Measurements from ENCODE around the gene CAPN5. TPM values are rescaled to one million over a fixed set of nuclear protein-coding genes. Genes with fewer than 3 reads are reported as not detected.

CAPN5 gene
- total and polyA plus RNA-seq, 2 experiments from 2014 or later, result 10.2 to 32.2 TPM

DNA sequence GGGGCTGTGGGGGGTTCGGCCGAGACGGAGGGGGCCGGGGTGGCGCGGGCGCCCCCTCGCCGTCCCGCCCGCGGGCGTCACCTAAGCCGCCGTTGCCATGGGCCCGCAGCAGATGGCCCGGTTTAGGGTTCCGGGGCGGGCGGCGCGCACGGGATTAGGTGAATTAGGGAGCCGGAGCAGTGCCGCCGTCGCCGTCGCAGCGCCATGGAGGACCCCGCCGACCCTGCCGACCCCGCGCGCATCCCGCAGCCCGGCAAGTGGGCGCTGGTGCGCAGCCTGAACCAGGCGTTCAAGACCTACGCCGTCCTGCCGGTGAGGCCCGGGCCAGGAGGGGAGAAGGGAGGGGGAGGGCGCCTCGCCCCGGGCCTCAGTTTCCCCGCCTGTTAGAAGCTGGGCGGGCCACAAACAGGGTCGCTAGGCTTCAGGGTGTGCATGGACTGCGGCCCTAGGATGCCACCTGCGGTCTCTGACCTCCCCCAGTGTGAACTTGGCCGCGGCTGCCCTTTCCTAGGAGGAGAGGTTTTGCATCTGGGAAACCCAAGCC lies 71.4 kb downstream of the CAPN5 start:
- peaks cover 12% of the 10 kb centered on the region for H3K4me1 Mint-ChIP-seq
- H3K36me3 Mint-ChIP-seq (ENCODE audit: low read depth), result no peaks in the 10 kb centered on the region
- Histone ChIP-seq H3K27me3 (ENCODE audit: insufficient read depth) (no peaks in the 10 kb centered on the region), H4K20me1 (replicated peaks; ENCODE audit: insufficient read depth) (no peaks in the 10 kb centered on the region), H3F3A (replicated peaks; ENCODE audit: low read depth) (no peaks in the 10 kb centered on the region), H3K36me3 (ENCODE audit: insufficient read depth) (no peaks in the 10 kb centered on the region), H3K4me3 (peak overlapping the region; percentile 36; the same call in 1 of the 2 replicates), H3K4me2 (peak overlapping the region; percentile 38; the same call in 1 of the 2 replicates), H3K4me1 (ENCODE audit: insufficient read depth) (peaks cover 3% of the 10 kb centered on the region; the same call in 1 of the 2 replicates), H3K27ac (ENCODE audit: low read depth) (no peak overlapping the region), H2AFZ (peak overlapping the region; percentile 43; the same call in 1 of the 2 replicates), H3K79me2 (replicated peaks; ENCODE audit: insufficient read depth) (no peaks in the 10 kb centered on the region), H3K9me2 (ENCODE audit: insufficient read depth) (no peaks in the 10 kb centered on the region)
- no peak overlapping the region for H3K27ac Mint-ChIP-seq
- no peak for TF ChIP-seq STAT1 (IDR thresholded peaks at IDR 0.05; ENCODE audit: unreplicated experiment)
- H3K4me3 Mint-ChIP-seq, result no peak overlapping the region
- ATAC-seq (peak; percentile 44), DNase-seq (ENCODE audit: low spot score) (peak; percentile 50)
- H3K27me3 Mint-ChIP-seq (ENCODE audit: insufficient read depth, low read depth, poor library complexity), result no peaks in the 10 kb centered on the region
- H3K9me3 Mint-ChIP-seq, result no peaks in the 10 kb centered on the region

DNA sequence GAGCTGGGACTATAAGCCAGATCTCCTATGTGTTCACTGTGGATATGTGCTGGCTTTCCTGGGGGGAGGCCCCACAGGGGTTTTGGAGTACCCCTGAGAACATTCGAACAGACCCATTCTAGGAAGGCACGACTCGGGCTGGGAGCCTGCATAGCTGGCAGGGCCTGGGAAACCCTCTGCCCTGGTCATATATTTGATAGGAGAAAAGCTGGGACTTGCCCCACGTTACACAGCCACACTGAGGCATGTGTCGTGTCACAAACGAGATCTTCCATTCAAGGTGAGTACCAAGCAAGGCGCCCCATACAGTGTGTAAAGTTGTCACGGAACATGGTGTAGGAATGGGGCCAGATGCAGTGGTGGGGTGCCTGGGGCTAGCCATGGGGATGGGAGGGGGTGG lies 72.4 kb downstream of the CAPN5 start:
- no peak overlapping the region for H3K4me2 ChIP-seq
- H3K27me3 Mint-ChIP-seq (ENCODE audit: insufficient read depth, low read depth, poor library complexity), result peaks cover 2% of the 10 kb centered on the region
- H3K4me1 Mint-ChIP-seq, result peaks cover 12% of the 10 kb centered on the region
- H3K27me3 ChIP-seq (ENCODE audit: insufficient read depth), result no peaks in the 10 kb centered on the region
- H3K36me3 ChIP-seq (ENCODE audit: insufficient read depth), result no peaks in the 10 kb centered on the region
- H3K27ac Mint-ChIP-seq, result no peak overlapping the region; the same call in 1 of the 2 replicates
- no peak overlapping the region for H3K4me3 ChIP-seq
- no peaks in the 10 kb centered on the region for H3K79me2 ChIP-seq (replicated peaks; ENCODE audit: insufficient read depth)
- H2AFZ ChIP-seq, result no peak overlapping the region
- H4K20me1 ChIP-seq (replicated peaks; ENCODE audit: insufficient read depth), result no peaks in the 10 kb centered on the region
- H3K9me3 Mint-ChIP-seq, result no peaks in the 10 kb centered on the region
- no peaks in the 10 kb centered on the region for H3K36me3 Mint-ChIP-seq (ENCODE audit: low read depth)
- no peaks in the 10 kb centered on the region for H3K9me2 ChIP-seq (ENCODE audit: insufficient read depth)
- peaks cover 3% of the 10 kb centered on the region; the same call in 1 of the 2 replicates for H3K4me1 ChIP-seq (ENCODE audit: insufficient read depth)
- ATAC-seq (no peak), DNase-seq (ENCODE audit: low spot score) (no peak)
- H3F3A ChIP-seq (replicated peaks; ENCODE audit: low read depth), result no peaks in the 10 kb centered on the region
- H3K4me3 Mint-ChIP-seq, result no peak overlapping the region
- H3K27ac ChIP-seq (ENCODE audit: low read depth), result no peak overlapping the region
- TF ChIP-seq, protein P1, sequence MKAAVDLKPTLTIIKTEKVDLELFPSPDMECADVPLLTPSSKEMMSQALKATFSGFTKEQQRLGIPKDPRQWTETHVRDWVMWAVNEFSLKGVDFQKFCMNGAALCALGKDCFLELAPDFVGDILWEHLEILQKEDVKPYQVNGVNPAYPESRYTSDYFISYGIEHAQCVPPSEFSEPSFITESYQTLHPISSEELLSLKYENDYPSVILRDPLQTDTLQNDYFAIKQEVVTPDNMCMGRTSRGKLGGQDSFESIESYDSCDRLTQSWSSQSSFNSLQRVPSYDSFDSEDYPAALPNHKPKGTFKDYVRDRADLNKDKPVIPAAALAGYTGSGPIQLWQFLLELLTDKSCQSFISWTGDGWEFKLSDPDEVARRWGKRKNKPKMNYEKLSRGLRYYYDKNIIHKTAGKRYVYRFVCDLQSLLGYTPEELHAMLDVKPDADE (IDR thresholded peaks at IDR 0.05), result no peak
- TF ChIP-seq EZH2 (IDR thresholded peaks at IDR 0.05; ENCODE audit: low read depth, unreplicated experiment) (no peak), ZNF331 (CRISPR knock-in tag; IDR thresholded peaks at IDR 0.05; ENCODE audit: low read depth) (no peak), ZNF114 (CRISPR knock-in tag; IDR thresholded peaks at IDR 0.05) (no peak), CREB1 (CRISPR knock-in tag; IDR thresholded peaks at IDR 0.05; ENCODE audit: low read depth) (no peak)
- TF ChIP-seq, protein P2, sequence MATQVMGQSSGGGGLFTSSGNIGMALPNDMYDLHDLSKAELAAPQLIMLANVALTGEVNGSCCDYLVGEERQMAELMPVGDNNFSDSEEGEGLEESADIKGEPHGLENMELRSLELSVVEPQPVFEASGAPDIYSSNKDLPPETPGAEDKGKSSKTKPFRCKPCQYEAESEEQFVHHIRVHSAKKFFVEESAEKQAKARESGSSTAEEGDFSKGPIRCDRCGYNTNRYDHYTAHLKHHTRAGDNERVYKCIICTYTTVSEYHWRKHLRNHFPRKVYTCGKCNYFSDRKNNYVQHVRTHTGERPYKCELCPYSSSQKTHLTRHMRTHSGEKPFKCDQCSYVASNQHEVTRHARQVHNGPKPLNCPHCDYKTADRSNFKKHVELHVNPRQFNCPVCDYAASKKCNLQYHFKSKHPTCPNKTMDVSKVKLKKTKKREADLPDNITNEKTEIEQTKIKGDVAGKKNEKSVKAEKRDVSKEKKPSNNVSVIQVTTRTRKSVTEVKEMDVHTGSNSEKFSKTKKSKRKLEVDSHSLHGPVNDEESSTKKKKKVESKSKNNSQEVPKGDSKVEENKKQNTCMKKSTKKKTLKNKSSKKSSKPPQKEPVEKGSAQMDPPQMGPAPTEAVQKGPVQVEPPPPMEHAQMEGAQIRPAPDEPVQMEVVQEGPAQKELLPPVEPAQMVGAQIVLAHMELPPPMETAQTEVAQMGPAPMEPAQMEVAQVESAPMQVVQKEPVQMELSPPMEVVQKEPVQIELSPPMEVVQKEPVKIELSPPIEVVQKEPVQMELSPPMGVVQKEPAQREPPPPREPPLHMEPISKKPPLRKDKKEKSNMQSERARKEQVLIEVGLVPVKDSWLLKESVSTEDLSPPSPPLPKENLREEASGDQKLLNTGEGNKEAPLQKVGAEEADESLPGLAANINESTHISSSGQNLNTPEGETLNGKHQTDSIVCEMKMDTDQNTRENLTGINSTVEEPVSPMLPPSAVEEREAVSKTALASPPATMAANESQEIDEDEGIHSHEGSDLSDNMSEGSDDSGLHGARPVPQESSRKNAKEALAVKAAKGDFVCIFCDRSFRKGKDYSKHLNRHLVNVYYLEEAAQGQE (IDR thresholded peaks at IDR 0.05; ENCODE audit: unreplicated experiment), result no peak
- TF ChIP-seq, protein P3, sequence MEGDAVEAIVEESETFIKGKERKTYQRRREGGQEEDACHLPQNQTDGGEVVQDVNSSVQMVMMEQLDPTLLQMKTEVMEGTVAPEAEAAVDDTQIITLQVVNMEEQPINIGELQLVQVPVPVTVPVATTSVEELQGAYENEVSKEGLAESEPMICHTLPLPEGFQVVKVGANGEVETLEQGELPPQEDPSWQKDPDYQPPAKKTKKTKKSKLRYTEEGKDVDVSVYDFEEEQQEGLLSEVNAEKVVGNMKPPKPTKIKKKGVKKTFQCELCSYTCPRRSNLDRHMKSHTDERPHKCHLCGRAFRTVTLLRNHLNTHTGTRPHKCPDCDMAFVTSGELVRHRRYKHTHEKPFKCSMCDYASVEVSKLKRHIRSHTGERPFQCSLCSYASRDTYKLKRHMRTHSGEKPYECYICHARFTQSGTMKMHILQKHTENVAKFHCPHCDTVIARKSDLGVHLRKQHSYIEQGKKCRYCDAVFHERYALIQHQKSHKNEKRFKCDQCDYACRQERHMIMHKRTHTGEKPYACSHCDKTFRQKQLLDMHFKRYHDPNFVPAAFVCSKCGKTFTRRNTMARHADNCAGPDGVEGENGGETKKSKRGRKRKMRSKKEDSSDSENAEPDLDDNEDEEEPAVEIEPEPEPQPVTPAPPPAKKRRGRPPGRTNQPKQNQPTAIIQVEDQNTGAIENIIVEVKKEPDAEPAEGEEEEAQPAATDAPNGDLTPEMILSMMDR (conservative IDR thresholded peaks at IDR 0.05; ENCODE audit: low read depth in 2 of 2), result no peak
- TF ChIP-seq, protein P4, sequence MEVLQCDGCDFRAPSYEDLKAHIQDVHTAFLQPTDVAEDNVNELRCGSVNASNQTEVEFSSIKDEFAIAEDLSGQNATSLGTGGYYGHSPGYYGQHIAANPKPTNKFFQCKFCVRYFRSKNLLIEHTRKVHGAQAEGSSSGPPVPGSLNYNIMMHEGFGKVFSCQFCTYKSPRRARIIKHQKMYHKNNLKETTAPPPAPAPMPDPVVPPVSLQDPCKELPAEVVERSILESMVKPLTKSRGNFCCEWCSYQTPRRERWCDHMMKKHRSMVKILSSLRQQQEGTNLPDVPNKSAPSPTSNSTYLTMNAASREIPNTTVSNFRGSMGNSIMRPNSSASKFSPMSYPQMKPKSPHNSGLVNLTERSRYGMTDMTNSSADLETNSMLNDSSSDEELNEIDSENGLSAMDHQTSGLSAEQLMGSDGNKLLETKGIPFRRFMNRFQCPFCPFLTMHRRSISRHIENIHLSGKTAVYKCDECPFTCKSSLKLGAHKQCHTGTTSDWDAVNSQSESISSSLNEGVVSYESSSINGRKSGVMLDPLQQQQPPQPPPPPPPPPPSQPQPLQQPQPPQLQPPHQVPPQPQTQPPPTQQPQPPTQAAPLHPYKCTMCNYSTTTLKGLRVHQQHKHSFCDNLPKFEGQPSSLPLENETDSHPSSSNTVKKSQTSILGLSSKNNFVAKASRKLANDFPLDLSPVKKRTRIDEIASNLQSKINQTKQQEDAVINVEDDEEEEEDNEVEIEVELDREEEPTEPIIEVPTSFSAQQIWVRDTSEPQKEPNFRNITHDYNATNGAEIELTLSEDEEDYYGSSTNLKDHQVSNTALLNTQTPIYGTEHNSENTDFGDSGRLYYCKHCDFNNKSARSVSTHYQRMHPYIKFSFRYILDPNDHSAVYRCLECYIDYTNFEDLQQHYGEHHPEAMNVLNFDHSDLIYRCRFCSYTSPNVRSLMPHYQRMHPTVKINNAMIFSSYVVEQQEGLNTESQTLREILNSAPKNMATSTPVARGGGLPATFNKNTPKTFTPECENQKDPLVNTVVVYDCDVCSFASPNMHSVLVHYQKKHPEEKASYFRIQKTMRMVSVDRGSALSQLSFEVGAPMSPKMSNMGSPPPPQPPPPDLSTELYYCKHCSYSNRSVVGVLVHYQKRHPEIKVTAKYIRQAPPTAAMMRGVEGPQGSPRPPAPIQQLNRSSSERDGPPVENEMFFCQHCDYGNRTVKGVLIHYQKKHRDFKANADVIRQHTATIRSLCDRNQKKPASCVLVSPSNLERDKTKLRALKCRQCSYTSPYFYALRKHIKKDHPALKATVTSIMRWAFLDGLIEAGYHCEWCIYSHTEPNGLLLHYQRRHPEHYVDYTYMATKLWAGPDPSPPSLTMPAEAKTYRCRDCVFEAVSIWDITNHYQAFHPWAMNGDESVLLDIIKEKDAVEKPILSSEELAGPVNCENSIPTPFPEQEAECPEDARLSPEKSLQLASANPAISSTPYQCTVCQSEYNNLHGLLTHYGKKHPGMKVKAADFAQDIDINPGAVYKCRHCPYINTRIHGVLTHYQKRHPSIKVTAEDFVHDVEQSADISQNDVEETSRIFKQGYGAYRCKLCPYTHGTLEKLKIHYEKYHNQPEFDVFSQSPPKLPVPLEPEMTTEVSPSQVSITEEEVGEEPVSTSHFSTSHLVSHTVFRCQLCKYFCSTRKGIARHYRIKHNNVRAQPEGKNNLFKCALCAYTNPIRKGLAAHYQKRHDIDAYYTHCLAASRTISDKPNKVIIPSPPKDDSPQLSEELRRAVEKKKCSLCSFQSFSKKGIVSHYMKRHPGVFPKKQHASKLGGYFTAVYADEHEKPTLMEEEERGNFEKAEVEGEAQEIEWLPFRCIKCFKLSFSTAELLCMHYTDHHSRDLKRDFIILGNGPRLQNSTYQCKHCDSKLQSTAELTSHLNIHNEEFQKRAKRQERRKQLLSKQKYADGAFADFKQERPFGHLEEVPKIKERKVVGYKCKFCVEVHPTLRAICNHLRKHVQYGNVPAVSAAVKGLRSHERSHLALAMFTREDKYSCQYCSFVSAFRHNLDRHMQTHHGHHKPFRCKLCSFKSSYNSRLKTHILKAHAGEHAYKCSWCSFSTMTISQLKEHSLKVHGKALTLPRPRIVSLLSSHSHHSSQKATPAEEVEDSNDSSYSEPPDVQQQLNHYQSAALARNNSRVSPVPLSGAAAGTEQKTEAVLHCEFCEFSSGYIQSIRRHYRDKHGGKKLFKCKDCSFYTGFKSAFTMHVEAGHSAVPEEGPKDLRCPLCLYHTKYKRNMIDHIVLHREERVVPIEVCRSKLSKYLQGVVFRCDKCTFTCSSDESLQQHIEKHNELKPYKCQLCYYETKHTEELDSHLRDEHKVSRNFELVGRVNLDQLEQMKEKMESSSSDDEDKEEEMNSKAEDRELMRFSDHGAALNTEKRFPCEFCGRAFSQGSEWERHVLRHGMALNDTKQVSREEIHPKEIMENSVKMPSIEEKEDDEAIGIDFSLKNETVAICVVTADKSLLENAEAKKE (CRISPR knock-in tag; IDR thresholded peaks at IDR 0.05), result no peak

Data from GM23338 (cell line).